ENCODE measurements around the gene LMTK3. TPM values are rescaled to one million over a fixed set of nuclear protein-coding genes. Genes with fewer than 3 reads are reported as not detected.
"Not testable (repeated sequence)": the region's sequence is repeated elsewhere in the genome, so short reads cannot be mapped to it uniquely, and the experiment has no call there.

LMTK3 gene
- total and polyA plus RNA-seq, 2 experiments from 2014 or later: 1.6 to 11.8 TPM

DNA sequence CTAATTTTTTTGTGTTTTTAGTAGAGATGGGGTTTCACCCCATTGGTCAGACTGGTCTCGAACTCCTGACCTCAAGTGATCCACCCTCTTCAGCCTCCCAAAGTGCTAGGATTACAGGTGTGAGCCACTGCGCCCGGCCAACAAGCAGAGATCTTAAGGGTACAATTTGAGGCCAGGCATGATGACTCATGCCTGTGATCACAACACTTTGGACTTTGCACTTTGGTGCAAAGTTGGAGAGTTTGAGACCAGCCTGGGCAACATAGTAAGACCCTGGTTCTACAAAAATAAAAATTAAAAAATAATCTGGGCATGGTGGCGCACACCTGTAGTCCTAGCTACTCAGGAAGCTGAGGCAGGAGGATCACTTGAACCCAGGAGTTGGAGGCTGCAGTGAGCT, 7.8 kb upstream of the LMTK3 start:
- not testable (repeated sequence) for ATAC-seq; H3K27me3 ChIP-seq (ENCODE audit: insufficient read depth)

GRCh38 chr19:48518207-48518606, 6.6 kb upstream of the LMTK3 start:
- peaks cover 17% of the 10 kb centered on the region for H3K4me1 Mint-ChIP-seq
- Histone ChIP-seq H3K4me1 (ENCODE audit: insufficient read depth) (no peaks in the 10 kb centered on the region), H3K36me3 (ENCODE audit: insufficient read depth) (no peaks in the 10 kb centered on the region), H3F3A (replicated peaks; ENCODE audit: low read depth) (peaks cover 3% of the 10 kb centered on the region; the same call in 1 of the 2 replicates), H4K20me1 (replicated peaks; ENCODE audit: insufficient read depth) (no peaks in the 10 kb centered on the region), H2AFZ (peak overlapping the region; percentile 89; the same call in 1 of the 2 replicates), H3K4me2 (no peak overlapping the region), H3K27ac (ENCODE audit: low read depth) (0 out of 2 replicates have a peak overlapping the region, but pooled peaks have one; percentile 59), H3K4me3 (no peak overlapping the region), H3K79me2 (replicated peaks; ENCODE audit: insufficient read depth) (no peaks in the 10 kb centered on the region), H3K9me2 (ENCODE audit: insufficient read depth) (no peaks in the 10 kb centered on the region), H3K27me3 (ENCODE audit: insufficient read depth) (0 out of 2 replicates have a peak, but pooled peaks cover under 1% of the 10 kb centered on the region)
- peaks cover 14% of the 10 kb centered on the region for H3K27me3 Mint-ChIP-seq (ENCODE audit: insufficient read depth, low read depth, poor library complexity)
- no peaks in the 10 kb centered on the region for H3K9me3 Mint-ChIP-seq
- H3K27ac Mint-ChIP-seq: no peak overlapping the region
- H3K36me3 Mint-ChIP-seq (ENCODE audit: low read depth): no peaks in the 10 kb centered on the region
- H3K4me3 Mint-ChIP-seq: no peak overlapping the region; the same call in 2 of the 3 replicates
- TF ChIP-seq ETS1 (IDR thresholded peaks at IDR 0.05): no peak
- DNase-seq (ENCODE audit: low spot score) (no peak), ATAC-seq (no peak)

More for the DNA sequence above, 7.8 kb upstream of the LMTK3 start:
- H3K9me3 Mint-ChIP-seq; H3K27ac Mint-ChIP-seq; DNase-seq (ENCODE audit: low spot score); H3K79me2 ChIP-seq (replicated peaks; ENCODE audit: insufficient read depth); H3K36me3 Mint-ChIP-seq (ENCODE audit: low read depth); H3K4me1 ChIP-seq (ENCODE audit: insufficient read depth); H3F3A ChIP-seq (replicated peaks; ENCODE audit: low read depth); H4K20me1 ChIP-seq (replicated peaks; ENCODE audit: insufficient read depth); H3K27me3 Mint-ChIP-seq (ENCODE audit: insufficient read depth, low read depth, poor library complexity); H3K4me2 ChIP-seq; H3K27ac ChIP-seq (ENCODE audit: low read depth); H3K4me3 ChIP-seq; H3K9me2 ChIP-seq (ENCODE audit: insufficient read depth); H2AFZ ChIP-seq; H3K36me3 ChIP-seq (ENCODE audit: insufficient read depth); H3K4me3 Mint-ChIP-seq: not testable (repeated sequence)
- H3K4me1 Mint-ChIP-seq: peaks cover 12% of the 10 kb centered on the region

DNA sequence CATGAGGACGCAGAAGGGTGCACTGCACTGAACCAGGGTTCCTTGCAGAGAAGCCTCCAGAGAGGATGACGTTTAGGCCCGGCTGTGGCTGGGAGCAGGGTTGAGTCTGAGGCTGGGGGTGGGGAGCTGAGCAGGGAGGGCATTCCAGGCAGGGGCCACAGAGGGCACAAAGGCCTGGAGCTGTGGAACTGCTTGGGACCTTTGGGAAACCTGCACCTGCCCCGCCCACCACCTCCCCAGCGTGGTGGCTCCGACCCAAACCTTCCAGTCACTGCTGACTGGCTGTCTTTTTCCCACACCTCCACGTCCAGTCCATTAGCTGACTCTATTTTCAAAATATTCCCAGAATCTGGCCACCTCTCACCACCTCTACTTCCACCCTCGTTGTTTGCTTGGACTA, 4.9 kb upstream of the LMTK3 start:
- no peaks in the 10 kb centered on the region for H3K4me1 ChIP-seq (ENCODE audit: insufficient read depth)
- DNase-seq (ENCODE audit: low spot score): no peak
- no peaks in the 10 kb centered on the region for H3K9me2 ChIP-seq (ENCODE audit: insufficient read depth)
- H3K27me3 ChIP-seq (ENCODE audit: insufficient read depth): peaks cover 11% of the 10 kb centered on the region
- H3K36me3 ChIP-seq (ENCODE audit: insufficient read depth): no peaks in the 10 kb centered on the region
- Mint-ChIP-seq H3K4me3 (no peak overlapping the region), H3K36me3 (ENCODE audit: low read depth) (no peaks in the 10 kb centered on the region), H3K4me1 (peaks cover 17% of the 10 kb centered on the region), H3K9me3 (no peaks in the 10 kb centered on the region), H3K27ac (no peak overlapping the region), H3K27me3 (ENCODE audit: insufficient read depth, low read depth, poor library complexity) (peaks cover 12% of the 10 kb centered on the region)
- H2AFZ ChIP-seq: no peak overlapping the region; the same call in 1 of the 2 replicates
- no peak overlapping the region for H3K27ac ChIP-seq (ENCODE audit: low read depth)
- no peaks in the 10 kb centered on the region for H3K79me2 ChIP-seq (replicated peaks; ENCODE audit: insufficient read depth)
- H3K4me2 ChIP-seq: no peak overlapping the region
- H3F3A ChIP-seq (replicated peaks; ENCODE audit: low read depth): peaks cover 12% of the 10 kb centered on the region; the same call in 1 of the 2 replicates
- H3K4me3 ChIP-seq: no peak overlapping the region
- H4K20me1 ChIP-seq (replicated peaks; ENCODE audit: insufficient read depth): no peaks in the 10 kb centered on the region
- no peak for ATAC-seq
- TF ChIP-seq CREB1 (CRISPR knock-in tag; IDR thresholded peaks at IDR 0.05; ENCODE audit: low read depth) (no peak), ZNF114 (CRISPR knock-in tag; IDR thresholded peaks at IDR 0.05) (no peak), EZH2phosphoT487 (IDR thresholded peaks at IDR 0.05; ENCODE audit: unreplicated experiment) (no peak), ETS1 (IDR thresholded peaks at IDR 0.05) (no peak)
- TF ChIP-seq, protein P1, sequence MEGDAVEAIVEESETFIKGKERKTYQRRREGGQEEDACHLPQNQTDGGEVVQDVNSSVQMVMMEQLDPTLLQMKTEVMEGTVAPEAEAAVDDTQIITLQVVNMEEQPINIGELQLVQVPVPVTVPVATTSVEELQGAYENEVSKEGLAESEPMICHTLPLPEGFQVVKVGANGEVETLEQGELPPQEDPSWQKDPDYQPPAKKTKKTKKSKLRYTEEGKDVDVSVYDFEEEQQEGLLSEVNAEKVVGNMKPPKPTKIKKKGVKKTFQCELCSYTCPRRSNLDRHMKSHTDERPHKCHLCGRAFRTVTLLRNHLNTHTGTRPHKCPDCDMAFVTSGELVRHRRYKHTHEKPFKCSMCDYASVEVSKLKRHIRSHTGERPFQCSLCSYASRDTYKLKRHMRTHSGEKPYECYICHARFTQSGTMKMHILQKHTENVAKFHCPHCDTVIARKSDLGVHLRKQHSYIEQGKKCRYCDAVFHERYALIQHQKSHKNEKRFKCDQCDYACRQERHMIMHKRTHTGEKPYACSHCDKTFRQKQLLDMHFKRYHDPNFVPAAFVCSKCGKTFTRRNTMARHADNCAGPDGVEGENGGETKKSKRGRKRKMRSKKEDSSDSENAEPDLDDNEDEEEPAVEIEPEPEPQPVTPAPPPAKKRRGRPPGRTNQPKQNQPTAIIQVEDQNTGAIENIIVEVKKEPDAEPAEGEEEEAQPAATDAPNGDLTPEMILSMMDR (conservative IDR thresholded peaks at IDR 0.05; ENCODE audit: low read depth in 2 of 2): no peak
- TF ChIP-seq, protein P2, sequence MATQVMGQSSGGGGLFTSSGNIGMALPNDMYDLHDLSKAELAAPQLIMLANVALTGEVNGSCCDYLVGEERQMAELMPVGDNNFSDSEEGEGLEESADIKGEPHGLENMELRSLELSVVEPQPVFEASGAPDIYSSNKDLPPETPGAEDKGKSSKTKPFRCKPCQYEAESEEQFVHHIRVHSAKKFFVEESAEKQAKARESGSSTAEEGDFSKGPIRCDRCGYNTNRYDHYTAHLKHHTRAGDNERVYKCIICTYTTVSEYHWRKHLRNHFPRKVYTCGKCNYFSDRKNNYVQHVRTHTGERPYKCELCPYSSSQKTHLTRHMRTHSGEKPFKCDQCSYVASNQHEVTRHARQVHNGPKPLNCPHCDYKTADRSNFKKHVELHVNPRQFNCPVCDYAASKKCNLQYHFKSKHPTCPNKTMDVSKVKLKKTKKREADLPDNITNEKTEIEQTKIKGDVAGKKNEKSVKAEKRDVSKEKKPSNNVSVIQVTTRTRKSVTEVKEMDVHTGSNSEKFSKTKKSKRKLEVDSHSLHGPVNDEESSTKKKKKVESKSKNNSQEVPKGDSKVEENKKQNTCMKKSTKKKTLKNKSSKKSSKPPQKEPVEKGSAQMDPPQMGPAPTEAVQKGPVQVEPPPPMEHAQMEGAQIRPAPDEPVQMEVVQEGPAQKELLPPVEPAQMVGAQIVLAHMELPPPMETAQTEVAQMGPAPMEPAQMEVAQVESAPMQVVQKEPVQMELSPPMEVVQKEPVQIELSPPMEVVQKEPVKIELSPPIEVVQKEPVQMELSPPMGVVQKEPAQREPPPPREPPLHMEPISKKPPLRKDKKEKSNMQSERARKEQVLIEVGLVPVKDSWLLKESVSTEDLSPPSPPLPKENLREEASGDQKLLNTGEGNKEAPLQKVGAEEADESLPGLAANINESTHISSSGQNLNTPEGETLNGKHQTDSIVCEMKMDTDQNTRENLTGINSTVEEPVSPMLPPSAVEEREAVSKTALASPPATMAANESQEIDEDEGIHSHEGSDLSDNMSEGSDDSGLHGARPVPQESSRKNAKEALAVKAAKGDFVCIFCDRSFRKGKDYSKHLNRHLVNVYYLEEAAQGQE (IDR thresholded peaks at IDR 0.05; ENCODE audit: unreplicated experiment): no peak

All from GM23338 (cell line).